Measurements from ENCODE around the gene OPN1MW3.
"Not testable (repeated sequence)": the region's sequence is repeated elsewhere in the genome, so short reads cannot be mapped to it uniquely, and the experiment has no call there.

The OPN1MW3 gene

DNA sequence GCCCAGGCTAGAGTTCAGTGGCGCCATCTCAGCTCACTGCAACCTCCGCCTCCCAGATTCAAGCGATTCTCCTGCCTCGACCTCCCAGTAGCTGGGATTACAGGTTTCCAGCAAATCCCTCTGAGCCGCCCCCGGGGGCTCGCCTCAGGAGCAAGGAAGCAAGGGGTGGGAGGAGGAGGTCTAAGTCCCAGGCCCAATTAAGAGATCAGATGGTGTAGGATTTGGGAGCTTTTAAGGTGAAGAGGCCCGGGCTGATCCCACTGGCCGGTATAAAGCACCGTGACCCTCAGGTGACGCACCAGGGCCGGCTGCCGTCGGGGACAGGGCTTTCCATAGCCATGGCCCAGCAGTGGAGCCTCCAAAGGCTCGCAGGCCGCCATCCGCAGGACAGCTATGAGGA lies at the start of gene OPN1MW3:
Gene OPN1MW3, plus strand, starts transcription at position 301 of the 400 bp plus-strand sequence. Its CDS starts 38 bp downstream, at position 339.
- not testable (repeated sequence) for DNase-seq (ENCODE audit: low read depth)

DNA sequence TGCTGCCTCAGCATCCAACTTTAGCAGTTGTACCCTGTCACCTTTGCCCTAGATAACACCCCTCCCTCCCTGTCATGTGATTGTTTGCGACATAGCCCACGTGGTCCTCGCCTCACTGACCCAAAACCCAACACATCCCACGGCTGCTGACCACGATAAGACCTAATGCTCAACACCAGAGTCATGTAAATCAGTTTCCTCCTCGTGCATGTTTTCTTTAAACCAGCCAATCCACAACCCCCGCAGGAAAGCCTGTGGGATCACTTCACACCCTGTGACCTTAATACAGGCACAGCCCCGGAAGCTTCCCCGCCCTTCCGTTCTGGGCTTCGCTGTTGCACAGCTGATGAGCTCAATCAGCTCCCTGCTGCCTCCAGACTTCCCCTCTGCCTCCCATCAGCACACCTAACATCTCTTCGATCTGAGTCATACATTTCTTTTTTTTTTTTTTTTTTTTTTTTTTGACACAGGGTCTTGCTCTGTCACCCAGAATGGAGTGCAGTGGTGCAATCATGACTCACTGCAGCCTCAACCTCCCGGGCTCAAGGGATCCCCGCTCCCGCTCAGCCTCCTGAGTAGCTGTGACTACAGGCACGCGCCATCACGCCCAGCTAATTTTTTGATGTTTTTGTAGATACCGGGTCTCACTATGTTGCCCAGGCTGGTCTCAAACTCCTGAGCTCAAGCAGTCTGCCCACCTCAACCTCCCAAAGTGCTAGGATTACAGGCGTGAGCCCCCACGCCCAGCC lies 47.5 kb upstream of the OPN1MW3 start:
- not testable (repeated sequence) for DNase-seq (ENCODE audit: low read depth)

DNA sequence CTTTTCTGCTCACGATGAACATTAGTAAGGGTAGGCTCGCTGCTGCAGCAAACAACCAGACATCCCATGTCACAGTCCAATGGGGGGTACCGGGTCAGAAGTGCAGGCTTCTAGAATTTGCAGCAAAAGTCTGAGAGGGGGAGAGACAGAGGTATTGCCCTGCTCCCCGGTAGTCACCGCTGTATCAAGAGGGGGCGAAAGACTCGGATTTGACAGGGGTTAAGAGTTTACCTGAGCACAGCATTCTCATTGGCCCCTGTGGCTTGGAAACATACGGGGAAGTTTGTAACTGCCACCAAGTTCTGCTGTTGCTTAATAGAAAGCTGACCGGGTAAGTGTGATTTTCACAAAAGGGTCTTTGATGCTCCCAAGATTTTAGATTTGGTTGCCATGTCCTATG lies 46.3 kb upstream of the OPN1MW3 start:
- DNase-seq (ENCODE audit: low read depth): not testable (repeated sequence)

DNA sequence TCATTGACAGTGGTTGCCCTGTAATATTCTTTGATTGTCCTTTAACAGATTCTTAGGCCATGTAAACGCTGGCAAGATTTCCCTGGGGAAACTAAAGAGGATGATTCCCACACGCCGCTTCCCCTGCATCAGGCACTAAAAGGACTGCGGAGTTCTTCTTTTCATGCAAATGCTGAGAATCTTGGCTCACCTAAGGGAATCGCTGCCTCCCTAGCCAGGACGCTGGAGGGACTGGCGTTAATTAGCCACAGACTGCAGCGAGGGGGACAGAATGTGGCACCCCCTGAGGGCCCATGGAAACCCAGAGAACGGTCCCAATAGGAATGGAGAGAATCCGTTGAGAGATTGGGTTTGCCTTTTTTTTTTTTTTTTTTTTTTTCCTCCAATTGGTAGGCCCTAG lies 45.9 kb upstream of the OPN1MW3 start:
- DNase-seq (ENCODE audit: low read depth): not testable (repeated sequence)

DNA sequence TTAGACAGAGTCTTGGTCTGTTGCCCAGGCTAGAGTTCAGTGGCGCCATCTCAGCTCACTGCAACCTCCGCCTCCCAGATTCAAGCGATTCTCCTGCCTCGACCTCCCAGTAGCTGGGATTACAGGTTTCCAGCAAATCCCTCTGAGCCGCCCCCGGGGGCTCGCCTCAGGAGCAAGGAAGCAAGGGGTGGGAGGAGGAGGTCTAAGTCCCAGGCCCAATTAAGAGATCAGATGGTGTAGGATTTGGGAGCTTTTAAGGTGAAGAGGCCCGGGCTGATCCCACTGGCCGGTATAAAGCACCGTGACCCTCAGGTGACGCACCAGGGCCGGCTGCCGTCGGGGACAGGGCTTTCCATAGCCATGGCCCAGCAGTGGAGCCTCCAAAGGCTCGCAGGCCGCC lies 37.9 kb upstream of the OPN1MW3 start, which contains the start of gene OPN1MW2:
Gene OPN1MW2, plus strand, starts transcription at position 301 of the 400 bp plus-strand sequence. Its CDS starts 60 bp downstream, at position 361.
- DNase-seq (ENCODE audit: low read depth): not testable (repeated sequence)

DNA sequence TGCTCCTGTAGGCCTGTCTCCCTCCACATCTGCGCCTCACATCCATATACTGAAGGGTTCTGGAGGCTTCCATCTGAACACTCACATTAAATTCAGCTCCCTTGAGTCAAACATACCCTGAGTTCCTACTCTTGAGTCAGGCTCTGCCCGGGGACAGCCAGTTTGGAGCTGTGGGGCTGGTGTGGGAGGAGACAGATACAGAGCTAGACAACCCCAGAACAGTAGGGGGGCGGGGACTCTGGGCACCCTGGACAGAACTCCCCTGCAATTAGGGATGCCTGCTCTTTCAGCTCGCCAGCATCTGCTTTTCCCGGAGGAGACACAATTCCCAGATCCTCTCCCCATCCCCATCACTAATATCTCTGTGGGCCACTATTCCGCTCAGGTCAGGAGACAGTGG lies 32.1 kb upstream of the OPN1MW3 start:
- not testable (repeated sequence) for DNase-seq (ENCODE audit: low read depth)

DNA sequence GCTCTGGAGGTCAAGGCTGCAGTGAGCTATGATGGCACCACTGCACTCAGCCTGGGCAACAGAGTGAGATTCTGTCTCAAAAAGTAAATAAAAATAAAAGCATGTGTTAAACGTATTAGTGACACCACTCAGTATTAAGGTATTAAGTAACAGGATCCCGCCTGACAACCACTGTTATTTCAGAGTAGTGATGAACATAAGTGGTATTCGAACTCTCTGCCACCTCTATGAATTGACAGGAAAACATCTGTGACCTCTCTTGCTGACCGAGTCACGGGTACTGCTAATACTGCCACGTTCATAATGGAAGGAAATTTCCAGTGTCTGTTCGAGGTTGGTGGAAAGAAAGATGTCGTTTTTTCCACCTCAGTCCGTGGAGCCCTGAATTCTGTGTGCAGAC lies 30.7 kb upstream of the OPN1MW3 start:
- DNase-seq (ENCODE audit: low read depth): not testable (repeated sequence)

DNA sequence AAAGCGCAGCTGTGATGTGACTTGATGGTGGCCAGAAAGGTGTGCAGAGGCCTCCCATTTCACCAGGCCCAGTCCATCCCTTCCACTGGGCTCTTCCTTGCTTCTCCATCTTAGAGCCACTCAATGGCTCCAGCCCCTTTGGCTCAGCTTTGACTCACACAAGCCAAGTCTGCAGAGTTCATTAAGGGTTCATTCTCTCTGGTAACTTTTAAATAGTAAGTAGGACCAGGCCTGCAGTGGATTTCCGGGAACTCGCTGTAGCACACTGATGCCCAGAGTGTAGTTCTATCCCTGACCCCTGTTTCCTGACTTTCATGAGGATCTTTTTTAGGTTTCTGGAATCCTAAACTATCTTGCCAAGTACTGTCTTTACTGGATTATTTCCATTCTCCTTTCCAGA lies 25.9 kb upstream of the OPN1MW3 start:
- DNase-seq (ENCODE audit: low read depth): not testable (repeated sequence)

DNA sequence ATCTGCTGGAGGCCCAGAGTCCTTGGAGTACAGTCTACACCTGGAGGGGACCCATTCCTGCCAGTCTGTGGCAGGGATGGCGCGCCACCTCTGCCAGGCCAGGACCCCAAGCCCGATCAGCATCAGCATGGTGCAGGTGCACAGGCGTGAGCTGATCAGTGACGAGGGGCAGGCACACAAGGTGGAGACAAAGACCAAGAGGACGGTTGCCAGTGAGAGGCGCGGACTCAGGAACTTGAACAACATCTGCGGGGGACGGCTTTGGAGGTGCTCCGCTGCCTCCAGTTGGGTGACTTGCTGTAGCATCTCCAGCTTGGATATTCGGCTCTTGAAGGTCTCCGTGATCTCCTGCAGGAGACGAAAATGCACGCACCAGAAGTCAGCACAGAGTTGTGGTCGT lies 23.8 kb upstream of the OPN1MW3 start:
- DNase-seq (ENCODE audit: low read depth): not testable (repeated sequence)

DNA sequence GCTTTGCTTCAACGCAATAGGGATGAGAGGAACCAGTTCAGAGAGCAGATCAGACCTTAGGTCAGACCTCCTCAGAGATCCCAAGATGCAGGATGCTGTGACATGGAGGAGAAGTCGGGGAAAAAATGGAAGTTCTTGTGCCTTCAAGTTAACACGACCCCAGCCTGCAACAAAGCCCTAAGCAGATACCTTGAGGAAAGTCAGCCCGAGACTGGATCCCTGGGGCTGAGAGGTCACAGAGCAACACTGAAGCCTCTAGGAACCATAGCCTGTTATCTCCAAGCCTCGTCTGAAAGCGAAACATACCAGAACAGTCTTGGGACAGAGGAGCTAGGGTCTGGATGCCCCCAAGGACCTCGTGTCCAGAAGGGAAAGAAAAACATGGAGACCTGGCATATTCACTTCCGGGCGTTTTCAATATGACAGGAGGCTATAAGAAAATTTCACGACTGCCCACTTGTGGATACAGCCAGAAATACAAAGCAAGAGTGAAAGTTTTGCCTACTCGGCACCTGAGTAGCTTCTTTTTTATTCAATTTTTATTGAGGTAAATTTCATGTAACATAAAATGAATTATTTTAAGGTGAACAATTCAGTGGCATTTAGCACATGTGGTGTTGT lies 18.3 kb upstream of the OPN1MW3 start:
- not testable (repeated sequence) for DNase-seq (ENCODE audit: low read depth)

DNA sequence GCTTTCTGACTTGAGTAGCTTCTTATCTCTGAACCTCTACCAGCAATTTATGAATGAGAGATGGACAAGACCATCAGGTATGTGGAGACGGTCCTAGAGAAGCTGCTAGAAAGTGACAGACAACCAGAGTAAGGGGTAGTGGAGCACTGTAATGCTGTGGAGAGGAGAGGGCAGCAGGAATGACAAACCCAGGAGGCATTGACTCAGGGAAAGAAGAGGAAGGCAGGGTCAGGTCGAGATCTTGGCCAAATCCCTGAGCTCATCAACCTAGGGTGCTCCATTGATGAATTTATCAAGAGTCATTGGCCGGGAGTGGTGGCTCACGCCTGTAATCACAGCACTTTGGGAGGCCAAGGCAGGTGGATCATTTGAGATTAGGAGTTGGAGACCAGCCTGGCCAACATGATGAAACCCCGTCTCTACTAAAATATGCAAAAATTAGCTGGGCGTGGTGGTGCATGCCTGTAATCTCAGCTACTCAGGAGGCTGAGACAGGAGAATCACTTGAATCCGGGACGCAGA lies 17.3 kb upstream of the OPN1MW3 start:
- not testable (repeated sequence) for DNase-seq (ENCODE audit: low read depth)

DNA sequence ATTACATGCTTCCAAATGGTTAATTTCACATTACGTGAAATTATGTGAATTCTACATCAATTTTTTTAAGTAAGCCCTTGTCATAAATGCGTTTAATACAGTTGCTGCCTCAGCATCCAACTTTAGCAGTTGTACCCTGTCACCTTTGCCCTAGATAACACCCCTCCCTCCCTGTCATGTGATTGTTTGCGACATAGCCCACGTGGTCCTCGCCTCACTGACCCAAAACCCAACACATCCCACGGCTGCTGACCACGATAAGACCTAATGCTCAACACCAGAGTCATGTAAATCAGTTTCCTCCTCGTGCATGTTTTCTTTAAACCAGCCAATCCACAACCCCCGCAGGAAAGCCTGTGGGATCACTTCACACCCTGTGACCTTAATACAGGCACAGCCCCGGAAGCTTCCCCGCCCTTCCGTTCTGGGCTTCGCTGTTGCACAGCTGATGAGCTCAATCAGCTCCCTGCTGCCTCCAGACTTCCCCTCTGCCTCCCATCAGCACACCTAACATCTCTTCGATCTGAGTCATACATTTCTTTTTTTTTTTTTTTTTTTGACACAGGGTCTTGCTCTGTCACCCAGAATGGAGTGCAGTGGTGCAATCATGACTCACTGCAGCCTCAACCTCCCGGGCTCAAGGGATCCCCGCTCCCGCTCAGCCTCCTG lies 9.9 kb upstream of the OPN1MW3 start:
- DNase-seq (ENCODE audit: low read depth): not testable (repeated sequence)

DNA sequence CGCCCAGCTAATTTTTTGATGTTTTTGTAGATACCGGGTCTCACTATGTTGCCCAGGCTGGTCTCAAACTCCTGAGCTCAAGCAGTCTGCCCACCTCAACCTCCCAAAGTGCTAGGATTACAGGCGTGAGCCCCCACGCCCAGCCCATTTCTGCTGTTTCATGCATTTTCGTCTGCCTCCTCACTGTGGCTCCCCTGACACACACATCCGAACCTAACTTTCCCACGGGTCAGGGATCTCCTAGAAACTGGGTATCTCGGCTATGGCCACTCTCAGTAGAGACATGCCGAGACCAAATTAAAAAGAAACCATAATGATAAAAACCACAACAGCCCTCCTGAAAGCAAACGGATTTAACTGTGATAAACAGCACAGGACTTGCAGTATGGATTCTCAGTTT lies 9.3 kb upstream of the OPN1MW3 start:
- not testable (repeated sequence) for DNase-seq (ENCODE audit: low read depth)

DNA sequence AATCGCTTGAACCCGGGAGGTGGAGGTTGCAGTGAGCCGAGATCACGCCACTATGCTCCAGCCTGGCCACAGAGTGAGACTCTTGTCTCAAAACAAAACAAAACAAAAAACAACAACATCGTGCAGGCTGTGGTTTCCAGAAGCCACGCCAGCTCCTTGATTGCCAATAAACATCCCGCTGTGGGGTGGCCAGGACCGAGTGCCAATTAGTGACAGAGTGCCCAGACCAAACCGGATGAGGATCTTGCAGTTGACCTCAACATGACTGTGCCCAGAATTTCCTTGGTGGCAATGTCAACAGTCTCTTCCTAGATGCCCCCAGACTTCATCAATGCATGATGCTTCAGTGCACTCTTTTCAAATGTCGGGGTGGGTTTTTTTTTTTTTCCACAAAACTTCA lies 1.3 kb downstream of the OPN1MW3 start:
- not testable (repeated sequence) for DNase-seq (ENCODE audit: low read depth)

DNA sequence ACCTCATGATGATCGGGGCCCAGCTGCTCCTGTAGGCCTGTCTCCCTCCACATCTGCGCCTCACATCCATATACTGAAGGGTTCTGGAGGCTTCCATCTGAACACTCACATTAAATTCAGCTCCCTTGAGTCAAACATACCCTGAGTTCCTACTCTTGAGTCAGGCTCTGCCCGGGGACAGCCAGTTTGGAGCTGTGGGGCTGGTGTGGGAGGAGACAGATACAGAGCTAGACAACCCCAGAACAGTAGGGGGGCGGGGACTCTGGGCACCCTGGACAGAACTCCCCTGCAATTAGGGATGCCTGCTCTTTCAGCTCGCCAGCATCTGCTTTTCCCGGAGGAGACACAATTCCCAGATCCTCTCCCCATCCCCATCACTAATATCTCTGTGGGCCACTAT lies 5.7 kb downstream of the OPN1MW3 start:
- DNase-seq (ENCODE audit: low read depth): not testable (repeated sequence)

DNA sequence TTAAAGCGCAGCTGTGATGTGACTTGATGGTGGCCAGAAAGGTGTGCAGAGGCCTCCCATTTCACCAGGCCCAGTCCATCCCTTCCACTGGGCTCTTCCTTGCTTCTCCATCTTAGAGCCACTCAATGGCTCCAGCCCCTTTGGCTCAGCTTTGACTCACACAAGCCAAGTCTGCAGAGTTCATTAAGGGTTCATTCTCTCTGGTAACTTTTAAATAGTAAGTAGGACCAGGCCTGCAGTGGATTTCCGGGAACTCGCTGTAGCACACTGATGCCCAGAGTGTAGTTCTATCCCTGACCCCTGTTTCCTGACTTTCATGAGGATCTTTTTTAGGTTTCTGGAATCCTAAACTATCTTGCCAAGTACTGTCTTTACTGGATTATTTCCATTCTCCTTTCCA lies 11.9 kb downstream of the OPN1MW3 start:
- DNase-seq (ENCODE audit: low read depth): not testable (repeated sequence)

DNA sequence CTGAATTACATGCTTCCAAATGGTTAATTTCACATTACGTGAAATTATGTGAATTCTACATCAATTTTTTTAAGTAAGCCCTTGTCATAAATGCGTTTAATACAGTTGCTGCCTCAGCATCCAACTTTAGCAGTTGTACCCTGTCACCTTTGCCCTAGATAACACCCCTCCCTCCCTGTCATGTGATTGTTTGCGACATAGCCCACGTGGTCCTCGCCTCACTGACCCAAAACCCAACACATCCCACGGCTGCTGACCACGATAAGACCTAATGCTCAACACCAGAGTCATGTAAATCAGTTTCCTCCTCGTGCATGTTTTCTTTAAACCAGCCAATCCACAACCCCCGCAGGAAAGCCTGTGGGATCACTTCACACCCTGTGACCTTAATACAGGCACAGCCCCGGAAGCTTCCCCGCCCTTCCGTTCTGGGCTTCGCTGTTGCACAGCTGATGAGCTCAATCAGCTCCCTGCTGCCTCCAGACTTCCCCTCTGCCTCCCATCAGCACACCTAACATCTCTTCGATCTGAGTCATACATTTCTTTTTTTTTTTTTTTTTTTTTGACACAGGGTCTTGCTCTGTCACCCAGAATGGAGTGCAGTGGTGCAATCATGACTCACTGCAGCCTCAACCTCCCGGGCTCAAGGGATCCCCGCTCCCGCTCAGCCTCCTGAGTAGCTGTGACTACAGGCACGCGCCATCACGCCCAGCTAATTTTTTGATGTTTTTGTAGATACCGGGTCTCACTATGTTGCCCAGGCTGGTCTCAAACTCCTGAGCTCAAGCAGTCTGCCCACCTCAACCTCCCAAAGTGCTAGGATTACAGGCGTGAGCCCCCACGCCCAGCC lies 27.3 kb downstream of the OPN1MW3 start:
- not testable (repeated sequence) for DNase-seq (ENCODE audit: low read depth)

DNA sequence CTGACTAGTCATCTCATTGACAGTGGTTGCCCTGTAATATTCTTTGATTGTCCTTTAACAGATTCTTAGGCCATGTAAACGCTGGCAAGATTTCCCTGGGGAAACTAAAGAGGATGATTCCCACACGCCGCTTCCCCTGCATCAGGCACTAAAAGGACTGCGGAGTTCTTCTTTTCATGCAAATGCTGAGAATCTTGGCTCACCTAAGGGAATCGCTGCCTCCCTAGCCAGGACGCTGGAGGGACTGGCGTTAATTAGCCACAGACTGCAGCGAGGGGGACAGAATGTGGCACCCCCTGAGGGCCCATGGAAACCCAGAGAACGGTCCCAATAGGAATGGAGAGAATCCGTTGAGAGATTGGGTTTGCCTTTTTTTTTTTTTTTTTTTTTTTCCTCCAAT lies 29.0 kb downstream of the OPN1MW3 start:
- DNase-seq (ENCODE audit: low read depth): not testable (repeated sequence)

DNA sequence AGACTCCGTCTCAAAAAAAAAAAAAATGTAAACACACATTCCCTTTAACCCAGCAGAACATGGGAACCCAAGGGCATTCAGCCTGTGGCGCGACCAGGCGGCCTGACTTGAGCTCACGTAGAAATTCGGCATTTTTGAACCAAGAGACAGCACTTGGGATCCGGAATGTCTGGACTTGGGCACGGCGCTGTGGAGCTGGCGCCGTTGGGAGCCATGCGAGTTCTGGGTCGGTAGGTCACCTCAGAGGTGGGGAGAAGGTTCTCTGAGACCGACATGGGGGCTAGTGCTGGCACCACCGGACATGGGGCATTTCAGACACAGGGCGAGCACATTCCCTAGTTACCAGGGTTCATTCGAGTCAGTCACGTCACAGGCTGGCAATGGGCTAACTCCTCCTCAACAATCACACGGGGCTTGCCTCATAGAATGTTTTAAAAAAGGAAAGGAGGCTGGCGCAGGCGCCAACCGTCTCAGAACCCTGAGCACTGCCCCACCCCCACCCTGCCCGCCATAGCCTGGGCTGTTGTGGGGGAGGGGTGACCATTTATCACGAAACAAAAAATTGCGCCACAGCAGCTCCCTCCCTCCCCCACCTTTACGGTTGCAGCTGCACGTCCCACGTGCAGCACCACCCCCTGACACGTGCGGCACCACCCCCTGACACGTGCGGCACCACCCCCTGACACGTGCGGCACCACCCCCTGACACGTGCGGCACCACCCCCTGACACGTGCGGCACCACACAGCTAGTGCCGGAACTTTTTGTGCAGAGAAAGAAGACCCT lies 37.6 kb downstream of the OPN1MW3 start, which contains the start of gene TEX28:
Gene TEX28, minus strand, starts transcription at position 334 of the 784 bp plus-strand sequence. CDS start 3,007 bp downstream, outside the sequence.
- no peak for DNase-seq (ENCODE audit: low read depth)

DNA sequence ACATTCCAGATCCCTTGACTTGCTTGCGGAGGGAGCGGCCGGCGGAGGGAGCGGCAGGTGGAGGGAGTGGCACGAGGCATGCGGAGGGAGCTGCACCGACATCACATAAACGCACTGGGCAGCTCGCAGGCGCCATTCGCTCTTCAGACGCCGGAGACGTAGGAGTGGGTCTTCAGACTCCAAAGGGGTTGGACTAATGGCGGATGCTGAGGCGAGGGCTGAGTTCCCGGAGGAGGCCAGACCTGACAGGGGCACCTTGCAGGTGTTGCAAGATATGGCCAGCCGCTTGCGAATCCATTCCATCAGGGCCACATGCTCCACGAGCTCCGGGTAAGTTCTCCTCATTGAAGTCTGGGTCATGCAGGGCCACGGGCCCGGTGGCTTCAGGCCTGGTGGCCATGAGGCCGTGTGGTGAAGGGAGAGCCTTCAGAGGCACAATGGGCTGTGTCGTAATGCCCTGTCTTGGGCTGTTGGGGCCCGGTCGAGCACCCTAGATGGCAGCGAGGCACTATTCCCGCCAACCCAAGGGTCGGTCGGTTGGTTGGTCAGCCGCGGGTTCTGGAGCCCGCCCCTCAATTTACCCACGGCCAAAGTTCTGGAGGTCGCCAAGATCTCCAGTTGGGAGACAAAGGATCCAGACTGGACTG lies 38.4 kb downstream of the OPN1MW3 start, which contains the start of gene TKTL1:
Gene TKTL1, plus strand, starts transcription at position 132 of the 647 bp plus-strand sequence. Its CDS starts 65 bp downstream, at position 197.
- no peak for DNase-seq (ENCODE audit: low read depth)
